Activated CD8-positive, alpha-beta memory T cell treated with anti-CD3 and anti-CD28 coated beads for 1 hour (primary cell): ENCODE measurements around the gene ASIC2.

Source experiments
- DNase-seq, 2 donors: peaks; one replicate each; pipeline ENCODE4 v3.0.0-alpha.2; 2020; ENCODE audit warnings: low read depth in 1 of 2; ENCODE audit errors: extremely low read depth in 1 of 2

The ASIC2 gene

DNA sequence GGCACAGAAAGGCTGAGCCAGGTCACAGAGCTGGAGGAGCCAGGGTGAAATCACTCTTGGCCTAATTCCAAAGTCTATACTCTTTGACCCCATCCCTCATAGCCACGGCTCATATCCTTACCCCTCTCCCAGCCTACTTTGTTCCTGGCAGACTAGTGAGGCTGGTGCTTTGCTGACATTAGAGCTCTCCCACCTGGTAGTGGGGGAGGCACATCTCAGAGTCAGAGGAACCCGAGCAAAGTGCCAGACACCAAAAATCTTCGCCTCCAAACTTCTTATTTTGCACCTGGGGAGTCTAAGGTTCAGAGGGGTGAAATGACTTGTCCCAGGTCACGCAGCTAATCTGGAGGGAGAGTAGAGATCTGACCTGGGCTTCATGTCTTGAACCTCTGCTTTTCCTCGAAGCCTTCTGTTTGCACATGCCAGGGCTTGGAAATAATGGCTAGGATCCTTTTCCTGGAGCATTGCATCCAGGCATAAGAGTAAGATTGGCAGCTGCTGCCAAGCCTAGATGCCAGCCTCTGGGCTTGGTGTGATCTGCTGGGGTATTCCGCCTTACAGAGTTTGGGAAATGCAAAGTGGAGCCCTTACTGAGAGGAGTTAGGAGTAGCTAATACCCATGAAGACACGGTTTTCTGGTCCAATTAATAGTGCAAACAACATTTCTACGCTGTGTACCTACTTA lies 174.6 kb downstream of the ASIC2 start:
- no peak for DNase-seq

DNA sequence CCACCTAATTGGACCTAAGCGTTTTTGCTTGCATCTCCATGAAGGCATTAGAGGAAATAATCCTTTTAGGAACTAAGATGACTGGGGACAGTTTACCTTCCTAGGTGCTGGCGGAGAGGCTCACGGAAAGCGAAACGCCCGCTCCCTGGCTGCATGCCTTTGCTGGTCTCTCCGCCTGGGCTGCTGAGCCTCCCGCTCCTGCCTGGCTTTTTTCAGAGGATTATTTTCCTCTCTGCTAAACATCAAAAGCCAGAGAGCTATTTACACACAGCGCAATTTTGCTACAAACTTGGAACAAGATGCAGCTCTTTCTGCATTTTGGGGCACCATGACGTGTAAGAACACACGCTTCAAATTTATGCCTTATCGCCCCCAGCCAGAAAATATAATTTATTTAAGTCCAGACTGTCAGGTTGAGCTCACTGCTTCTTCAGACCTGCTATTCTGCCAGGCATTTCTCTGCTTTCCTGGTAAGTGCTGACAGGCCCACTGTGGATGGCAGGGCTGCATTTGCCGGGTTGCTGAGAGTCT lies 177.0 kb downstream of the ASIC2 start:
- no peak for DNase-seq

GRCh38 chr17:33115366-33115765 lies 177.7 kb downstream of the ASIC2 start:
- no peak for DNase-seq

- DNase-seq = no peak
Observed at GRCh38 chr17:33113991-33114370, 179.1 kb downstream of the ASIC2 start.

DNA sequence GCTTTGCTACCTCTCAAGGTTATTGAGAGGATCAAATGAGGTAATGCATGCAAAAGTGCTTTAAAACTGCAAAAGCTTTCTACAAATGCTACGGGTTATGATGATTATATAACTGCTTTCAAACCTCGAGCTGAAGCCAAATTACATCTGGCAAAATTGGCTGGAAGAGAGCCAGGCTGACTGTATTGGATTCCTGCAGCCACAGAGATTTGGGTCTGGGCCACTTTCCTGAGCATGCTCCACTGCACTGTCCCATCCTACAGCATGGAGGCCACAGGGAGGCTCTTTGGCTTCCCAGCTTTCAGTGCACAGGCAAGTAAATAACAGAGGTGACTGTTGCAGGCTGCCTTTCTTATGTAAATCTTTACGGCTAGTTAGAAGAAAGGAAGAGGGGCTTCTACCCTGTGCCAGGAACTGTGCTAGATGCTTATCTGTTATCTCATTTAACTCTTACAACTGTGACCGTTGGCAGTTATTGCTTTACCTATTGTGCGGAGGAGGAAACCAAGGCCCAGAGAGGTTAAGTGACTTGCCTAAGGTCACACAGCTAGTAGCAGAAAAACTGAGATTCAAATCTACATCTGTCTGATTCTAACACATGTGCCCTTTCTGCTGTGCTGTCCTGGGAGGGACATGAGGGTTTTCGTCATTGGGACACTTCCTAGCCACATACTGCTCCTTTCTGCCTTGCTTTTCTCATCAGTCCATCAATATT lies 179.7 kb downstream of the ASIC2 start:
- DNase-seq = no peak

GRCh38 chr17:33112763-33113162 lies 180.3 kb downstream of the ASIC2 start:
- no peak for DNase-seq

GRCh38 chr17:33109336-33110072 lies 183.6 kb downstream of the ASIC2 start:
- DNase-seq = no peak

DNA sequence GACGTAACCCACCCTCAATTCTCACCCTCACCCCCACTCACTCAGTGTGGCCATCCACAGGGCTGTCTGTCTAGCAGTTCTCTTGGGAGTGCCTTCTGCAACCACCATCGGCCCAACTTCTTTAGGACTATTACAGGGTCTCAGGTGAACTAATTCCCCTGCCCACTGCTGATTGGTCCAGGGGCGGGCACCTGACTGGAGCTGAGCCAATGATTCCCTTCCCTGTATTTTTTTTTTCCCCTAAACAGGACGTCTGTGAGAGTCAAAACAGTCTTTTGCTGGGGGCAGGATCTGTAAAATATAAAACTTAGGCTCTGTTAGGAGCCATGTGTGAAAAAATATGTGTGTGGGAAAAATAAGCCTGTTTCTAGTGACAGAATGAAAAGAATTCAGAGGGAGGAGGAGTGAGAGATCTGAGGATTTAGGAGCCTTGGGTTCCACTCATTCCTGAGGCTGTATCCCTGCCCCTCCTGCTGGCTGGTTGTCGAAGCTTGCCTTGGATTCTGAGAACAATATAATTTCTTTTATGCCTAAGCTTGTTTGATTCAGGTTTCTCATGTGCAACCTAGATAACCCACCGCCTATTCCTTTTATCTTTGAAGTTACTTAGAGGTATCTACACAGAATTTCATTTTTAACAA lies 186.4 kb downstream of the ASIC2 start:
- no peak for DNase-seq

DNA sequence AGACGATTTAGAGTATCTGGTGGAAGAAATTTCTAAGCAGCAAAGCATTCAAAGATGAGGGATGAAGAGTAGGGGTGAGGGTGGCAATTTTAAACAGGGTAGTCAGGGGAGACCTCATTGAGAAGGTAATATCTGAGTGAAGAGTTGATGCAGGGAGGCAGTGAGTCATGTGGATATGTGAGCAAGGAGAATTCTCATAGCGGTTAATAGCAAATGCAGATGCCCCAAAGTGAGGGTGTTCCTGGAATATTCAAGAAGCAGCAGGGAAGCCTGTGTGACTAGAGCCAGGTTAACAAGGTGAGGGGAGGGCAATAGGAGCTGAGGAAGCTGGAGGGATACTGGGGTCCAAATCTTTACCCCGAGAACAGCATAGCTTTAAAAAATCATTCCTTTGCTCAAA lies 187.2 kb downstream of the ASIC2 start:
- DNase-seq = no peak

- DNase-seq = no peak
Observed at GRCh38 chr17:33099906-33100305, 193.2 kb downstream of the ASIC2 start.

- DNase-seq = no peak
Observed at GRCh38 chr17:33099252-33099651, 193.8 kb downstream of the ASIC2 start.

DNA sequence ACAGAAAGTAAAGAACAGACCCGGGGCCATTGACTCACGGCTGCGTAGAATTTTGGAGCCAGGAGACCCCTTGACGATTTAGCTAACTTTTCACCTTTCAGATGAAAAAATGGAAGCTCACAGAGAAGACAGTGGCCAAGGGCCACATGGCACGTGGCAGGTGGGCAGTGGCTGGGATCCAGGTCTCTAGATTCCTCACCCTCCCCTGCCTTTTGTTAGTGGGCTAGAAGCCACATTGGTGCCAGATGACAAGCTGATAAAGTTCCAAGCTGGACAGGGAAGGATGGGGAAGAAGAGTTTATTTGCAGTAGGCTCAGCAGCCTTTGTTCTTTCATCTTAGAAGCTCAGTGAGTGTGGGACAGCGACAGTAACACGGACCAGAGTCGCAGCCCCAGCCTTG lies 195.7 kb downstream of the ASIC2 start:
- DNase-seq = no peak

DNA sequence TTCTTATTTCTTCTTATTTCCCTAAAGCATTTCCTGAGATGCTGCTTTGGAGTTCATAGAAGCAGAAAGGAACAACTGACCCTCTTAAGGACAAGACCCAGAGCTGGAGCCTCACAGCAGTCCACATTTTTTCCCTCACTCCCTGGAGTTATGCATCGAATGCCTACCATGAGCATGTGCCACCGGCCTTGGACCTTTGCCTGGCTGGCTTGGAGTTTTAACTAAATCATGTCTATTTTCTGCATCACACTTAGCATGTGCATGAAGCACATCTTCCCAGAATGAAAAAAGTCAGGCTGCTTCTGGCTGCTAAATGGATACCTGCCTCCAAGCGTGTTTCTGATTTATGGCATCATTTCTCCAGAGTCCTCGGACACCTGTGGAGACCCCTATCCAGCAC lies 196.9 kb downstream of the ASIC2 start:
- DNase-seq = no peak

DNA sequence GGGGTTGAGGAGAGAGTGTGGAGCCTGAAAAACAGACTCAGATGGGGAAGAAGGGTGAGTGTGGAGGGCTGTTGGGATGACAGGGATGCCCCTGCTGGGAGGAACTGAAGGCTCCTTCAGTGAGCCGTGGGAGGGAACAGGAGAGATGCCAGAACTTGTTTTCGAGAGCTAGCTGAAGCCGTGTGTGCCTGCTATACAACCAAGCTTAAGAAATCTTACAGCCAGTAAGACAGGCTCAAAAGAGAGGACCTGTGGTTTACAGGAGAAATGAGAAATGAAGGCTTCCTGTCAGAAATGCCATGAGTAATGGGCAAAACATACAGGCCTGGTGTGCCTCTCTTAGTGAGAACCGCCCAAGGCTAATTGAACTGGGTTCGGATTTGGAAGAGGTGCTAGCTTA lies 201.8 kb downstream of the ASIC2 start:
- no peak for DNase-seq

DNA sequence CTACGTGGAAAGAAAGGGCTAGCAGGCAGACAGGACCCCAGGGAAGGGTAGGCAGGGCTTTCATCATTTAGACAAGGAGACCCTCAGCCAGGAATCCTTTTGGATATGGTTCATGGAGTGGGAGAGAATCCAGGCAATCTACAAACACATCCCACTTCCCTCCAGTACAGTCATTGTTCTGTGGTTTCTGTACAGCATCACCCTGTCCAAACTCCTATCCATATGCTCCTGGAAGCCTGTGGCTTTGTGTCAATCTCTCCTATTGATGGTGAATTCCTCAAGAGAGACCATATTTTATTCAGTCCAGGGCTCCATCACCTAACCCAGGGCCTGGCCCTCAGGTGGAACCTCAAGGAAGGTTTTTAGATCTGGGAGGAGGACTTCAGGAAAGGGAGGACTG lies 202.3 kb downstream of the ASIC2 start:
- DNase-seq = no peak

DNA sequence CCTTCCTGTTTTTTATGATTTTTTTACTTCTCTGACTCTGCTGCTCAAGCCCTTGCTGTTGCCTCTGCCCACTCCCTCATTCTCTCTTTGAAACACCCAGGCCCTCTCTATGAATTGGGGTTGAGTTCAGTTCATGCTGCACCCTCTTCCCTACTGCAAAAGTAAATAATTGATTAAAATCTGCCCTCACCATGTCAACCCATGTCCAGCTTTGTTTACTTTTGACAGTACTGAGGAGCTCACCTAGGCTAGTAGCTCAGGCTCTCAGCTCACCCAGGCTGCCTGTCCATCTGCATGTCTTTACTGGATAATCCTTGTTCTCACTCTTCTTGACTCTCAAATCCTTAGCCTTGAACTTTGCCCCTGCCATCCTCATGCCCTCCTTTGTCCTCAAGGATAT lies 206.2 kb downstream of the ASIC2 start:
- no peak for DNase-seq

- DNase-seq = no peak
Observed at GRCh38 chr17:33086041-33086440, 207.1 kb downstream of the ASIC2 start.

- no peak for DNase-seq
Observed at GRCh38 chr17:33085256-33085655, 207.8 kb downstream of the ASIC2 start.

DNA sequence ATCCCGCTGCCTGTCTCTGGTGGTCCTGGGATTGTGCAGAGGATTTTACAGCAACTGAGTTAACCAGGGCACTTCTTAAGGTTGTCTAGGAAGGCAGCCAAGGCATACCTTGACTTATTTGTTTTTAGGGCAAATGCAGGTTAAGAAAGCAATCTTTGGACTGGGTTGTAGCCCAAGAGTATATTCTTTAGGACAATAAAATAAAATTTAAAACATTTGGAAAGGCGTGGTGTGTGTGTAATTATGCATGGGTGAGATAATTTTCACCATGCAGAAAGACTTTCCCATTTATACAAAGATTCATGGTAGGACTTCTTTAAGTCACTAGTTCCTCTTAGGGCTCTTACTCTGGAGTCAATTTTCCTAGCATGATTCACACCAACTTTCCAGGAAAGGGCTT lies 208.3 kb downstream of the ASIC2 start:
- DNase-seq = no peak

DNA sequence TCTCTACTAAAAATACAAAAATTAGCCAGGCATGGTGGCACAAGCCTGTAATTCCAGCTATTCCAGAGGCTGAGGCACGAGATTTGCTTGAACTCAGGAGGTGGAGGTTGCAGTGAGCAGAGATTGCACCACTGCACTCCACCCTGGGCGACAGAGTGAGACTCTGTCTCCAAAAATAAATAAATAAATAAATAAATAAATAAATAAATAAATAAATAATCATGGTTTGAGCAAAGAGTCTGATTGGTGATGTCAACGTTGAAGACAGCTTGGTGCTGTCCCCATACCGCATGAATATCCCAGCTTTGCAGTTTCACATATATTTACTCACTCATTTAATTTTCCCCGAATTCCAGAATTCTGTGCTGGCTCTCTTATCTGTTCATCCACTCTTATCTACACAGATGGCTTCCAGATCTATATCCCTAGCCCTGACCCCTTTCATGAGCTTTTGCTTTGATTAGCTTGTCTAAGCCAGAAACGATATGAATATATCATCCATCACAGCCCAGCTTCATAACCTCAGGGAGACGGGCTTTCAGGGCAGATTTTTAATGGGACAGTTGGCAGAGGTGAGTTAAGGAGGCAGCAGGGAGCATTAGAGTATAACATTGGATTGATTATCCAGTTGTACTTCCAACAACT lies 210.4 kb downstream of the ASIC2 start:
- DNase-seq = no peak

GRCh38 chr17:33080091-33080490 lies 213.0 kb downstream of the ASIC2 start:
- DNase-seq = no peak
